ENCODE measurements around the gene ANKRD39. TPM values are rescaled to one million over a fixed set of nuclear protein-coding genes. Genes with fewer than 3 reads are reported as not detected.
A peak's percentile ranks its signal among the peaks of the same experiment; 100 is the strongest.

ANKRD39 gene
- total and polyA plus RNA-seq, 7 donors: 11.4 to 34.1 (median 14.8) TPM

DNA sequence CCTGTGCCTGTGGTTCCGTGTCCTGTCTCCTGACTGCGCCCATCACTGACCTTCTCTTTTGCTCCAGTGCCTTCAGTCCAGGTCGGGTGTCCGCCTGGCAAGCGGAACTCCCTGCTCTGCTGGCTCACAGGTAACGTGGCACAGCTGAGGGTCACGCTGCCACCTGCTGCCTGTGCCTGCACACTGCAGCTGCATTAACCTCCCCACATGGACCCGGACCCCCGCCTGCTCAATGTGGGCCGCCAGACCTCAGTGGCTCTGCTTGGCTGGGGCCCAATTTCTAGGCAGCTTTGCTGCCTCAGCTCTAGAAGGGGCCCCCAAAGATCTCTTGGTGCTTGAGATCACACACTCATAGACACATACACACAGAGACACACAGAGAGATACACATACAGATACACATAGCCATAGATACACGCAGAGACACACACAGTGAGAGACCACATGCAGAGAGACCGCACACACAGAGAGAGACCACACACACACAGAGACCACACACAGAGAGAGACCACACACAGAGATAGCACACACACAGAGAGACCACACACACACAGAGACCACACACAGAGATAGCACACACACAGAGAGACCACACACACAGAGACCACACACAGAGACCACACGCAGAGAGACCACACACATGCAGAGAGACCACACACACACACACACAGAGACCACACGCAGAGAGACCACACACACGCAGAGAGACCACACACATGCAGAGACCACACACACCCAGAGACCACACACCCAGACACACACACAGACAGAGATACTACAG, 56.6 kb downstream of the ANKRD39 start:
- H3K36me3 ChIP-seq: peaks cover 0 to 42% (median 6%) of the 10 kb centered on the region in 4 donors
- intact Hi-C loops (cut with DNase I): loop anchor here (5.0 kb wide), 2 partner anchors 39 to 64 kb away; partner anchors contain the start of gene CNNM4
- no peaks in the 10 kb centered on the region for H3K27me3 ChIP-seq
- peaks cover 0 to 8% (median 7%) of the 10 kb centered on the region in 4 donors for H3K4me1 ChIP-seq
- WGBS, 2 donors: 38 to 42% methylated on average over 15 of the region's 15 CpGs
- no peaks in the 10 kb centered on the region for H3K9me3 ChIP-seq
- peak; percentile 85 for DNase-seq
- TF ChIP-seq EP300 (IDR thresholded peaks at IDR 0.05) (no peak), POLR2AphosphoS5 (IDR thresholded peaks at IDR 0.05) (peak in 2 of 4 donors; percentile 26 to 27)
- TF ChIP-seq, protein P1, sequence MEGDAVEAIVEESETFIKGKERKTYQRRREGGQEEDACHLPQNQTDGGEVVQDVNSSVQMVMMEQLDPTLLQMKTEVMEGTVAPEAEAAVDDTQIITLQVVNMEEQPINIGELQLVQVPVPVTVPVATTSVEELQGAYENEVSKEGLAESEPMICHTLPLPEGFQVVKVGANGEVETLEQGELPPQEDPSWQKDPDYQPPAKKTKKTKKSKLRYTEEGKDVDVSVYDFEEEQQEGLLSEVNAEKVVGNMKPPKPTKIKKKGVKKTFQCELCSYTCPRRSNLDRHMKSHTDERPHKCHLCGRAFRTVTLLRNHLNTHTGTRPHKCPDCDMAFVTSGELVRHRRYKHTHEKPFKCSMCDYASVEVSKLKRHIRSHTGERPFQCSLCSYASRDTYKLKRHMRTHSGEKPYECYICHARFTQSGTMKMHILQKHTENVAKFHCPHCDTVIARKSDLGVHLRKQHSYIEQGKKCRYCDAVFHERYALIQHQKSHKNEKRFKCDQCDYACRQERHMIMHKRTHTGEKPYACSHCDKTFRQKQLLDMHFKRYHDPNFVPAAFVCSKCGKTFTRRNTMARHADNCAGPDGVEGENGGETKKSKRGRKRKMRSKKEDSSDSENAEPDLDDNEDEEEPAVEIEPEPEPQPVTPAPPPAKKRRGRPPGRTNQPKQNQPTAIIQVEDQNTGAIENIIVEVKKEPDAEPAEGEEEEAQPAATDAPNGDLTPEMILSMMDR (IDR thresholded peaks at IDR 0.05): peak; percentile 80 to 94 (median 91)
- H3K4me3 ChIP-seq: no peak overlapping the region
- H3K27ac ChIP-seq: no peak overlapping the region

- Histone ChIP-seq H3K36me3 (peaks cover 0 to 42% (median 6%) of the 10 kb centered on the region in 4 donors), H3K27ac (no peak overlapping the region), H3K4me1 (peaks cover 0 to 8% (median 7%) of the 10 kb centered on the region in 4 donors), H3K9me3 (no peaks in the 10 kb centered on the region), H3K27me3 (no peaks in the 10 kb centered on the region), H3K4me3 (no peak overlapping the region)
- no peak for TF ChIP-seq POLR2A (IDR thresholded peaks at IDR 0.05)
- no peak for TF ChIP-seq POLR2AphosphoS5 (IDR thresholded peaks at IDR 0.05)
- no peak for TF ChIP-seq EP300 (IDR thresholded peaks at IDR 0.05)
- TF ChIP-seq, protein P1 (IDR thresholded peaks at IDR 0.05): no peak
- intact Hi-C loops (cut with DNase I): loop anchor here (5.0 kb wide), 2 partner anchors 38 to 63 kb away; partner anchors contain the start of gene CNNM4
- peak; percentile 62 for DNase-seq
- WGBS, 2 donors: 80 to 84% methylated on average over 27 of the region's 27 CpGs
Observed at GRCh38 chr2:96800061-96801004, 57.5 kb downstream of the ANKRD39 start.

GRCh38 chr2:96799623-96799935, 58.2 kb downstream of the ANKRD39 start:
- intact Hi-C loops (cut with DNase I): no loop called here
- TF ChIP-seq, protein P1 (IDR thresholded peaks at IDR 0.05): no peak
- no peak for TF ChIP-seq POLR2A (IDR thresholded peaks at IDR 0.05)
- no peak for TF ChIP-seq EP300 (IDR thresholded peaks at IDR 0.05)
- no peak for TF ChIP-seq POLR2AphosphoS5 (IDR thresholded peaks at IDR 0.05)
- 94 to 96% methylated on average over 8 of the region's 8 CpGs for WGBS, 2 donors

DNA sequence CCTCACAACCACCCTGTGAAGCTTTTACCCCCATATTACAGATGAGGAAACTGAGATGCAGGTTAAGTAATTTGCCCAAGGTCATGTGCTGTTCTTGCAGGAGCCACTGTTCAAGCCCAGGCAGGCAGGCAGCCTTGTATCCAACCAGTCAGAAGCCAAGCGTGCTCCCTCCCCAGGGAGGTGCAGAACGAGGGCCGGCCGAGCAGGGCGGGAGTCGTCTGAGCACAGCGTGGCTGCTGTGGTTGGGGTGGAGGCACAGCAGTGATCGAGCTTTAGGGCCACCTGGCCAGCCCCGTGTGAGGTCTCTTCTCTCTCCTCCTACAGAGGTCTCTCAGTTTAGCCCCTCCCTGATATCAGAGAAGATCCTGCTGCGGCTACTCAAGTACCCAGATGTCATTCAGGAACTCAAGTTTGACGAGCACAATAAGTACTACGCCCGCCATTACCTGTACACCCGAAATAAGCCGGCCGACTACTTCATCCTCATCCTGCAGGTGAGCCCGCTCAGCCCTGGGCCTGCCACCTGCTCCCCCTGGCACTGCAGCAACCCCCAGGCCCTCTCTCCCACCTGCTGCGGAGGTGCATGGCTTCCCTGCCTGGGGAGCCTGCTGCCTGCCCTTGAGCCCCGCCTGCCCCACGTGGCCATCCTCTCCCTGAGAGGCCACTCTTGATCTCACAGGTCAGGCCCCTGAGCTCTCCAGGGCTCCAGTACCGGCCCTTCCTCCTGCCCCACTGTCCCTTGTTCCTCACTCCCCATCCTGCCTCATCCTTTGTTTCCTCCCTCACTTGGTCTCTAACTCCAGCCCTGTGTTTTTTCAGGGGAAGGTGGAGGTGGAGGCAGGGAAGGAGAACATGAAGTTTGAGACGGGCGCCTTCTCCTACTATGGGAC, 58.8 kb downstream of the ANKRD39 start:
- Histone ChIP-seq H3K9me3 (no peaks in the 10 kb centered on the region), H3K4me1 (peaks cover 0 to 8% (median 7%) of the 10 kb centered on the region in 4 donors), H3K27ac (no peak overlapping the region), H3K27me3 (no peaks in the 10 kb centered on the region), H3K4me3 (no peak overlapping the region), H3K36me3 (peaks cover 0 to 42% (median 6%) of the 10 kb centered on the region in 4 donors)
- WGBS, 2 donors: 87 to 90% methylated on average over 23 of the region's 23 CpGs
- no peak for TF ChIP-seq EP300 (IDR thresholded peaks at IDR 0.05)
- TF ChIP-seq POLR2AphosphoS5 (IDR thresholded peaks at IDR 0.05): no peak
- TF ChIP-seq, protein P1 (IDR thresholded peaks at IDR 0.05): no peak
- no peak for TF ChIP-seq POLR2A (IDR thresholded peaks at IDR 0.05)
- peak; percentile 59 for DNase-seq
- intact Hi-C loops (cut with DNase I): no loop called here

More at GRCh38 chr2:96799623-96799935, 58.2 kb downstream of the ANKRD39 start:
- Histone ChIP-seq H3K9me3 (no peaks in the 10 kb centered on the region), H3K4me1 (peaks cover 0 to 8% (median 7%) of the 10 kb centered on the region in 4 donors), H3K36me3 (peaks cover 0 to 42% (median 6%) of the 10 kb centered on the region in 4 donors), H3K27me3 (no peaks in the 10 kb centered on the region), H3K27ac (no peak overlapping the region), H3K4me3 (no peak overlapping the region)
- DNase-seq: peak; percentile 57
